Psoas muscle (tissue), 8 donors: ENCODE results near the gene NRF1. TPM values are rescaled to one million over a fixed set of nuclear protein-coding genes. Genes with fewer than 3 reads are reported as not detected.

ENCODE experiments used
- ATAC-seq, 4 donors: fragments of 200-7000 bp; cut with Tn5 transposase; one replicate each; pipeline ENCODE4 v1.9.1; 2020; ENCODE audit warnings: moderate library complexity in 3 of 4, mild to moderate bottlenecking in 2 of 4
- DNase-seq, 2 donors: peaks; one replicate each; pipeline ENCODE4 v3.0.0-alpha.2; 2020
- H3K27ac ChIP-seq: fragments of 200-600 bp; one replicate; pipeline ENCODE4 v1.8.0; 2022
- H3K27me3 ChIP-seq, 3 donors: fragments of 200-600 bp in 1 of 3; one replicate each; pipeline versions ENCODE4 v1.6.1 to v1.8.0; 2013 to 2022; ENCODE audit warnings: low read length in 2 of 3, mild to moderate bottlenecking in 2 of 3, moderate library complexity in 1 of 3; ENCODE audit not compliant: insufficient read depth in 3 of 3
- H3K36me3 ChIP-seq, 2 donors: fragments of 200-600 bp in 1 of 2; one replicate each; pipeline versions ENCODE4 v1.6.1 to v1.8.0; 2013 to 2022; ENCODE audit warnings: low read depth in 1 of 2, mild to moderate bottlenecking in 1 of 2, moderate library complexity in 1 of 2; ENCODE audit not compliant: insufficient read depth in 1 of 2
- H3K4me1 ChIP-seq: fragments of 200-600 bp; one replicate; pipeline ENCODE4 v1.8.0; 2022
- H3K4me3 ChIP-seq: fragments of 200-600 bp; one replicate; pipeline ENCODE4 v1.8.0; 2022; ENCODE audit warnings: mild to moderate bottlenecking
- H3K9me3 ChIP-seq: fragments of 200-600 bp; one replicate; pipeline ENCODE4 v1.8.0; 2022
- WGBS, 3 donors: extraction: QIAGEN DNeasy Blood & Tissue Kit; methylation state at CpG; one replicate each; pipeline versions ENCODE4 v1.1.6 to v1.1.7; 2013; 5-methylcytosine and 5-hydroxymethylcytosine counted together
- intact Hi-C, 2 donors: fragments of 100-400 bp; cut with DNase I; formaldehyde crosslinking; loops; one replicate each; pipeline versions ENCODE4 v1.11.0 to v1.14.2; 2022
- polyA plus RNA-seq, 3 donors: library from polyadenylated mRNA; stranded (reverse); fragments of 200-250 nt; gene quantifications; one replicate each; pipeline ENCODE4 v1.2.3, GENCODE V29; 2013
- total RNA-seq, 4 donors: library from RNA; stranded (reverse); fragmentation: NEBNext Ultra II Directional in 2 of 4; extraction: Animal tissue kit (Norgen Biotek cat#: 25700) in 2 of 4; gene quantifications; one replicate each; pipeline versions ENCODE4 v1.2.1 to v1.2.4, GENCODE V29; 2021 to 2023
- TF ChIP-seq, protein P1 (sequence below): fragments of 200-600 bp; IDR thresholded peaks from one replicate; pipeline ENCODE4 v1.8.0; 2022; ENCODE audit warnings: antibody characterized with exemption
- donor health status: healthy with polysubstance abuse.
- donor health status: DM: no; HTN: no; CAD: no; lungs with moderate emphysema.
- donor health status: Bipolar disorder and iron deficiency.
- donor health status: healthy.
- donor health status: DM: yes; HTN: yes; CAD: no.
- donor health status: DM: no; HTN: no; CAD: no.
- donor health status: DM: no; HTN: no; CAD: no.
- donor health status: DM: yes; HTN: yes; CAD: no.

Gene NRF1
- total and polyA plus RNA-seq, 7 donors: 4.4 to 13.7 (median 10.0) TPM

DNA sequence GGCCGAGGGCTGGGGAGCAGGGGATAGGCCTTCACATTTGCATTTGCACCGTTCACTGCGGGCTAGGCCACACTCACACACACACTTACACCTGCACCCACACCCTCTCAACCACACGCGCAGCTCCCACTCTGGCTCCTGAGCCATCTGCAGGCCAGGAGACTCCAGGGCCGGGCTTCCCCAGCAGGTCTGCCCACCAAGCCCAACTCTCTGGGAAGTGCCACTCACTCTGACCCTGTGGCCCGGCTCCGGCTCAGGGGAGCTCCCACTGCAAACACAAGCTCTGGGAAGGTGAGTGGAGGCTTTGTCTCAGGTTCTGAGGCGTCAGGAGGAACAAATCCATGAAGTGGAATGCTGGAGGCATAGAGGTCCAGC is 157.9 kb downstream of the NRF1 start:
- WGBS, 3 donors: 92 to 93% (median 92%) methylated on average over 8 to 9 of the region's 9 CpGs
- DNase-seq (no peak), ATAC-seq (no peak)
- H3K27ac ChIP-seq: no peak overlapping the region
- no peaks in the 10 kb centered on the region for H3K27me3 ChIP-seq
- intact Hi-C loops: no loop called here
- H3K36me3 ChIP-seq: no peaks in the 10 kb centered on the region
- H3K4me1 ChIP-seq: no peaks in the 10 kb centered on the region
- TF ChIP-seq, protein P1, sequence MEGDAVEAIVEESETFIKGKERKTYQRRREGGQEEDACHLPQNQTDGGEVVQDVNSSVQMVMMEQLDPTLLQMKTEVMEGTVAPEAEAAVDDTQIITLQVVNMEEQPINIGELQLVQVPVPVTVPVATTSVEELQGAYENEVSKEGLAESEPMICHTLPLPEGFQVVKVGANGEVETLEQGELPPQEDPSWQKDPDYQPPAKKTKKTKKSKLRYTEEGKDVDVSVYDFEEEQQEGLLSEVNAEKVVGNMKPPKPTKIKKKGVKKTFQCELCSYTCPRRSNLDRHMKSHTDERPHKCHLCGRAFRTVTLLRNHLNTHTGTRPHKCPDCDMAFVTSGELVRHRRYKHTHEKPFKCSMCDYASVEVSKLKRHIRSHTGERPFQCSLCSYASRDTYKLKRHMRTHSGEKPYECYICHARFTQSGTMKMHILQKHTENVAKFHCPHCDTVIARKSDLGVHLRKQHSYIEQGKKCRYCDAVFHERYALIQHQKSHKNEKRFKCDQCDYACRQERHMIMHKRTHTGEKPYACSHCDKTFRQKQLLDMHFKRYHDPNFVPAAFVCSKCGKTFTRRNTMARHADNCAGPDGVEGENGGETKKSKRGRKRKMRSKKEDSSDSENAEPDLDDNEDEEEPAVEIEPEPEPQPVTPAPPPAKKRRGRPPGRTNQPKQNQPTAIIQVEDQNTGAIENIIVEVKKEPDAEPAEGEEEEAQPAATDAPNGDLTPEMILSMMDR: no peak
- H3K9me3 ChIP-seq: no peaks in the 10 kb centered on the region
- no peak overlapping the region for H3K4me3 ChIP-seq

DNA sequence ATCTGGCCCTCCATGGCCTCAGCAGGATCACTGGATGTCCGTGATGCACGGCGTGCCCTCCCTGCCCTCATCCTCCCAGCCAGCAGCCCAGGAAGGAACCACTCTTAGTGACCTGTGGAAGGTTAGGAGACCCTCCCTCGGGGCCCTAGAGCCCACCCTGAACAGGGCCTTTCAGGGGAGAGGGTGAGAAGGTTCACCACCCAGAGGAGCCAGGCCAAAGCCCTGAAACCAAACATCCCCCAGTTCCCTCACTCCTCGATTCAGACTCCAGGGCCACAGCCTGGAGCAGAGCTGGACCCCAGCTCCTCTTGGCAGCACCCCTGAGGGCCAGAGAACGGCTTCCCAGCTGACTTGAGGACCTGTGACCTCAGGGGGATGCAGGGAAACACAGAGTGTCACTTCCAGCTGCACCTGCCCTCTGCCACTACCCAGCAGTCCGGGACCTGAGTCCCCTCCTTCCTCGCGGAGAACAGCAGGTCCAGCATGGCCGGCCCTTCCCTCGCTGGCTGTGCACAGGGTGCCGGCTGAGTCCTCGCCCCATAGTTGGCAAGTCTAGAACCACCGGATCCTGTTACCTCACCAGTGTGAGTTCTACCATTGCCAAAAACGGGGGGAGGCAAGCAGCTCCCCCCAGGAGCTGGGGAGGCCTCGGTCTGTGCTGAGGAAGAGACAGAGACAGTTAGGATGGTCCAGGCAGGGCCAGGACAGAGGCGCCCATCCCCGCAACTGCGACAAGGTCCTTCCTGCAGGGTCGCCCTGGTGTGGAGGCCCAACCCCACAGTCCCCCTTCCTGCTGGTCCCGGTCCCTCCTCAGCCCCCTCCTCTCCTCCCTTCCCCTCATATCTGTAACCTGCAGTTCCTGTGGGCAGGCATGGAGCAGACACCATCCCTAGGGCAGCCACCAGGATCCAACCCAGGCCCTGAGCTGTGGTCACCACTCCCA is 158.6 kb downstream of the NRF1 start:
- peak in 2 of 4 donors; percentile 24 to 60 for ATAC-seq
- Histone ChIP-seq H3K27me3 (no peaks in the 10 kb centered on the region), H3K27ac (no peak overlapping the region), H3K4me3 (no peak overlapping the region), H3K9me3 (no peaks in the 10 kb centered on the region), H3K4me1 (no peaks in the 10 kb centered on the region), H3K36me3 (no peaks in the 10 kb centered on the region)
- intact Hi-C loops: no loop called here
- TF ChIP-seq, protein P1: no peak
- WGBS, 3 donors: 67 to 81% (median 79%) methylated on average over 21 of the region's 21 CpGs
- no peak for DNase-seq

DNA sequence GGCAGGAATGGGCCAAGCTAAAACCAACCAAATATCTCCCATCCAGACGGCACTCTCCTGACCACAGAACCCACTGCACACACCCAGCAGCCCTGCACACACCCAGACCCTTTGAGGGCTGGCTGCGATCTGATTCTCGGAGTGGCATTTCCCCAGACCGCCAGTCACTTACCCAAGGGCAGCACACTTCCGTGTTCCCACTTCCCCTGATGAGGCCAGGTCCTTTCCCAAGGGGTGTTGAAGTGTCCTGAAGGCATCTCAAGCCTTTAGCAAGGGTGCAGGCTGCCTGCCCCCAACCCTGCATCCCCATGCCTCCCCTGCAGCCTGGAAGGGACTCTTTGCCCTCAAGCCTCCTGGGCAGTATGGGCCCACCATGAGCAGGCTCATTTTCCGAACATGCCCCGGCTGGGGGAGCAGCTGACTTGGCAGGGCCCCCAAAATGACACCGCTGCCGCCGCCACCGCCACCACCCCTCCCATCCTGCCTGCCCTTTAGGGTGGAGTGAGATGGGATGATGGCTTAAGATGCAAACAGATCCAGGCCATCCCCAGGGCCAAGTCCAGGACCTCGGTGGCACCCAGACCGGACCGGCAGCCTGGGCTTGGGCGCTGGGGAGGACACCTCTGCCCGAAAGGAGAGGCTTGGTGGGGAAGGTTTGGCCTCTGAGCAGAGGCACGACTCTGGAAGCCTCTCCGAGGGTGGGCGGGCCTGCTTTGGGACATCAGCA is 159.8 kb downstream of the NRF1 start:
- ATAC-seq (no peak), DNase-seq (no peak)
- Histone ChIP-seq H3K4me3 (no peak overlapping the region), H3K9me3 (no peaks in the 10 kb centered on the region), H3K36me3 (no peaks in the 10 kb centered on the region), H3K4me1 (no peaks in the 10 kb centered on the region), H3K27ac (no peak overlapping the region), H3K27me3 (no peaks in the 10 kb centered on the region)
- 82 to 91% (median 86%) methylated on average over 14 to 19 of the region's 19 CpGs for WGBS, 3 donors
- intact Hi-C loops: no loop called here
- TF ChIP-seq, protein P1: no peak

DNA sequence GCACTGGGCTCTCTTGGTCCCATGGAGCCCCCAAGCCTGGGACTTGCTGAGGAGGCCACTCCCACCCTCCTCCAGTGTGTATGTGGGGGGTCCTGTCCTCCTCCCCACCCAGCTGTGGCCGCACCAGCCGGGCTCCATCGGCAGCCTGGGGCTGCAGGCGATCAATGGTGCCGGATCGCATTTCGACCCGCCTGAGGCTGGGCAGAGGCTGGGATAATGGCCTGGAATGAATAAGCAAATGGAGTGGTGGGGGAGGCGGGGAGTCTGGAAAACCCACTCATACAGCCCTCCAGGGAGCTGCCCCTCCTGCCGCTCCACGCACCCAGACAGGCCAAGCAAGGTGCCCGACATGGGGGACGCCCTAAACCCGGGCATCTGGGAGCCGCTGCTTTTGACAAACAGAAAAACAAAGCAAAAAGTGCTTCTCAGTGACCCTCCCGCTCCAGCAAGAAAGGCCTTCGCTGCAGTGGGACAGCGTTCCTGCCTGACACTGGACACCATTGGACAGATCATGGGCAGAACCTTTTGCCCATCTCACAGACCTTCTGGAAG is 160.5 kb downstream of the NRF1 start:
- no peaks in the 10 kb centered on the region for H3K4me1 ChIP-seq
- H3K9me3 ChIP-seq: no peaks in the 10 kb centered on the region
- intact Hi-C loops: no loop called here
- no peak overlapping the region for H3K27ac ChIP-seq
- peaks cover 0 to under 1% (median 0%) of the 10 kb centered on the region in 3 donors for H3K27me3 ChIP-seq
- ATAC-seq (no peak), DNase-seq (no peak)
- WGBS, 3 donors: 78 to 81% (median 80%) methylated on average over 18 of the region's 18 CpGs
- no peaks in the 10 kb centered on the region for H3K36me3 ChIP-seq
- TF ChIP-seq, protein P1: no peak
- H3K4me3 ChIP-seq: no peak overlapping the region
